GM18867 (cell line): ENCODE data around the gene CNST.
"Not testable (repeated sequence)": the region's sequence is repeated elsewhere in the genome, so short reads cannot be mapped to it uniquely, and the experiment has no call there.

Experiments
- ATAC-seq: cut with Tn5 transposase; IDR thresholded peaks from one replicate; pipeline ENCODE4 v1.9.1; 2021; ENCODE audit warnings: mild to moderate bottlenecking, moderate library complexity; ENCODE audit not compliant: unreplicated experiment

The CNST gene

DNA sequence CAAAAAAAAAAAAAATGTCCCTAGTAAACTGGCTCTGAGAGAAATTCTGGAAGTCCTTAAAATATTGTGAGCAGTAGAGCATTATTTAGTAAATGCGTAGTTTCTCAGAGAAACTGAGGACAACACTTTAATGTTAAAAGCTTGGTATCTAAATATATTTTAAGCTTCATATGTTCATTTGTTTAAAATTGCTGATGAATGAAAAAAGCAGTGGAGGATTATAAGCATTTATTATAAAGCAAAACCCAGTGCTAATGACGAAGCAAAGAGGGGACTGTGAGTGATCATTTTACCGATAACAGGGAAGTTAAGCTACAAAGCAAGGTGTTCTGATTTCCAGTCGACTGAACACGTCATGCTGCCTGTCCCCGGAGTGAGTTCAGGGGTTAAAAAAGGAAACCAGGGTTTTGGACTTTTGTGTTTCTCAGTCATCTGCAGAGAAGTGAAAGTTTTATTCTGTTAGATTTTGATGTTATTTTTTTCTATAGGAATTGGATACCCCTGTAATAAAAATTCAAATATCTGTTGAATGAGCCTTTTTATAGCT is 93.4 kb downstream of the CNST start:
- ATAC-seq, result no peak

DNA sequence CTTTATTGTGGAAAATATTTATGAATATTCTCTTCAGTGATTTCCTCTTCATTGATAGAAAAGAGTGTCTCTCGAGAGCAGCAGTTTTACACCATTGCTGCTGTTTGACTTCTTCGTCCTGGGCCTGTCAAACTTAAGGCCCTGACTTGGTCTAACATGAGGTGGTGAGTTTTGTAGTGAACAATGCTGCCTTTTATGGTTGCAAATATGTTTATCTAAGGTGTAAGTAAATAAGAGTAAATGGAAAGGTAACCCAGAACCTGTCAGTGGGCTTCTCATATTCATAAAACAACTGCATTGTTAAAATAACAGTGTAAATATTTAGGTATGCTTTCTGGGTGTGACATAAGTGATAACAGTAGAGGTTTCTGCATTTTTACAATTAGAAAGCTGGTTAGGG is 95.2 kb downstream of the CNST start:
- no peak for ATAC-seq

DNA sequence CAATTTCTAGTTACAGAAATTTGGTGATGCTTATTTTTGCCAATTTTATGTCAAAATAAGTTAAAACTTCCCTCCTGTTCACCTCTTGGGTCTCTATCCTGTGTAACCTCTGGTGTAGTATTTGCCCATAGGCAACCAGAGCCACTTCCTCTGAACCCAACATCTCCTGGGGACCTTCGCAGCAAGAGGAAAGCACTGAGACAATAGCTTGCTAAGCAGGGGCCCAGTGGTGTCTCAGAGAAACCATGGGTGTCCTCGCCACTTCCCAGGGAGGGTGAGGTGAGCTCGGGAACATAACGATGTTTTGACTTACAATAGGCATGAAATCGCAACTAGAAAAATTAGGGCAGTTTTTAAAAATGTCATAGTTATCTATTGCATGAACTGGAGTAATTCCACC is 101.5 kb downstream of the CNST start:
- no peak for ATAC-seq

DNA sequence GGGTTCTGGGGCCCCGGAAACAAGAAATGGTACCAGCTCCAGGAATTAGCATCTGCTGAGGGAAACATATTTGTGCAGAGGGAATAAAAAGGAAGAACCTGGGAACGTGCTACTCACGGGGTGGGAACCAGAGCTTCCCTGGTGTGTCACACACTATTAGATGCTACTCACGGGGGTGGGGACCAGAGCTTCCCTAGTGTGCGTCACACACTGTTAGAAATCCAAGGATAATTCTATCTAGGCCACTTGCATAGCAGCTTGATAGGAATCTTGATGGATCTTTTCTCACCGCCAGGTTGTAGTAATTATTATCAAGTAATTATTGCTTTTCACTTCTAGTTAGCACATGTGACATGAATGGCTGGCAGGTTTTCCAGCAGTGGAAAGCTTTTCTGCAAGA is 103.4 kb downstream of the CNST start:
- ATAC-seq, result no peak

DNA sequence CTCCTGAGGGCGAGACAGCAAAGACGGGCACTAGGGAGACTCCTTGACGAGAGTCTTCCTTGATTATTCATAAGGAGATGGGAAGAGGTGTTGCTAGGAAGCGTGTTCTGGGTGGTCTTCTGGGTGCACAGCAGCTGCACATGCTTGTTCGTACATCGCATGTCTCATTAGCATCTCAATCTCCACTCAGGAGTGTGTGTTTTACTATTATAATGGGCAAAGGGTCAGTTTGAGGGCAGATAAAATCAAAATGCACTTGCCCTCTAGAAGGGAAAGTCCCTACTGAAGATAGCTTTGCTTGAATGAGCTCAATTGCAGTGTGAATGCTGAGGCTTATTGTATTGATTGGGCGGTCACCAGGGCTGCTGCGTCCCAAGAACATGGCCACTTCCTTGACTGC is 107.8 kb downstream of the CNST start:
- ATAC-seq, result no peak

DNA sequence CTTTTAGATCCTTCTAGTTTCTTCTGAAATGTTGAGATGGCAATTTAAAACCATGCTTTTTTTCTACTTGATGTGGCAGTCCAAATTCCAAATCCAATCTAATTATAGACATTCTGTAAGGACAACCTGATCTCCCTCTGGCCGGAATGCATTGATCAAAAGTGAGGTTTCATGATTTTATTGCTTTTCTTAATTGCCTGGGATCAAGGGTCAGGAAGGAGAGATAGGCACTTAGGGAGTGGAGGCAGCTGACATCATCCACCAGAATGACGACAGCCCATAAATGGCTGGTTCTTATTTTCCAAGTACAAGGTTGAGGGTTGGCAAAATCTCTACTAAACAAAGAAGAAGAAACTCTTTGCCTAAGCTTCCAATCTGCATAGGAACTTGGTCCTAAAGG is 111.6 kb downstream of the CNST start:
- no peak for ATAC-seq

DNA sequence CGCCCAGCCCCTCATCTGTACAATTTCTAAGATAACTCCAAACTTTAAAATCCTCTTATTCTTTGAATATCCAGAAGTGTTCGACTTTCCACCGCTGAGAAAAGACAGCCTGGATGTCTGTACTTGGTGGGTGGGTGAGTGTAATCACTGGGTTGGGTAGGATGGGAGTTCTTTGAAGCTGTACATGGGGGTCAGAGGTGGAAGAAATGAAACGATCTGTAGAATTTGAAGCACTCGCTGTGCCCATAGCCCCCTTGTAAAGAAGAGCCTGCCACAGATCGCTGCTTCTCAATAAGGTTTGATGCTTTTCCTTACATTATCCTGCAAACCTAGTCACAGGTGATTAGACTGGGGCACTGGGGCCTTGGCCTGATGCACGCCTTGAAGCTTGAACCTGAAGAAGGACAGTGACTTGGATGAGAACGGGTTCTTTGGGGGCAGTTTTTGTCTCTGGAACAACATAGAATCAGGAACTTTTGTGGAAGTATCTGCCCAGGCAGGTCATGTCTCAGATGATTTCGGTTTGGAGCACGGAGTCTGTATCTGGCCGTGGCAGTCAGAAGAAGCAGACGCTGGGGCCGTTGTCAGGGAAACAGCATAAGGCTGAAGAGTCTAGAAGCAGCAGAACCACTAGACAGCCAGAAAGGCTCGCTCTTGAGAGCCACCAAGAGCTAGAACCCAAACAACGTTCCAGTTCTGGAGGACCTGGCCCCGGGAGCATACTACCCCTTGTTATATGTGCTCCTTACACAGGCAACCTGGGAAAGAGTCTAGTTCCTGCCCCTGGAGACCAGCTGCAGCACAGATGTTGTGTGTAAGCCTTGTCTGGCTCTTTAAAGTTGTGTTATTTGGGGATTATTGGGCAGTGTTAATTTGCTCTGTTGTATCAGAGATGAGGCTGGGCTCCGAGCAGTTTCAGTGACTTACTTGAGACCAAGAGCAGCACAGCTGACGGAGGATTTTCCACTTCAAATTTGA is 112.8 kb downstream of the CNST start:
- no peak for ATAC-seq

DNA sequence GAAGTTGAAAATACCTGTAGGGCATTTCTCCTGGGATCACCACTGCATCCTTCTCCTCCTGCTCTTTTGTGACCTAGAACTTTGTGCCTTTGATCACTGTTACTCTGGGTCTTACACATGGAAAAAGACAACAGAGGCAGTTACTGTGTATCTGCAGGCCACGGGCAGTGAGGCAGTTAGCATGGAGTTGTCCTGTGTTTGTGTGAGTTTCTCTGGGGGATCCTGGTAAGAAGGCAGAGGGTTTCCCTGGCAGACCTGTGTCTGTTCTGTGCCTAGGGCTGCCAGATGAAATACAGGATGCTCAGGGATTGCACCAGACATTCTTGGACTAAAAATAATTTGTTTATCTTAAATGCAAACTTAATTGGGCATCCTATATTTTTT is 113.5 kb downstream of the CNST start:
- no peak for ATAC-seq

DNA sequence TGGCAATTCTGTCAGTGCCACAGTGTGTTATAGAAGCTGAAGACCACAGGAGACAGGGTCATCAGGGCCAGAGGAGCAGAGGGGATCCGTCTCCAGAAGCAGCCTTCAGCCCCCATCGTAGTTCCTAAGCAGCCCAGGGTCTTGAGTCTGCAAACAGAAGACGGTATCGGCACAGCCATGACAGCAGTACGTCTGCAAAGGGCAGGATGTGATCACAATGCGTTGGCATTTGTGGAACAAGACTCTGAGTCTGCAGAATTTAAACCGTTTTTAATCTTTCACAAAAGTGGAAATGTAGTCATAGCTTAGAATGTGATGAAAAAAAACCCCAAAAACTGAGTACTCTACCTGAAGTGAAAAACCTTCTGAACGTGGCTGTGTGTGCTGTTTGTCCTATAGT is 113.9 kb downstream of the CNST start:
- no peak for ATAC-seq

DNA sequence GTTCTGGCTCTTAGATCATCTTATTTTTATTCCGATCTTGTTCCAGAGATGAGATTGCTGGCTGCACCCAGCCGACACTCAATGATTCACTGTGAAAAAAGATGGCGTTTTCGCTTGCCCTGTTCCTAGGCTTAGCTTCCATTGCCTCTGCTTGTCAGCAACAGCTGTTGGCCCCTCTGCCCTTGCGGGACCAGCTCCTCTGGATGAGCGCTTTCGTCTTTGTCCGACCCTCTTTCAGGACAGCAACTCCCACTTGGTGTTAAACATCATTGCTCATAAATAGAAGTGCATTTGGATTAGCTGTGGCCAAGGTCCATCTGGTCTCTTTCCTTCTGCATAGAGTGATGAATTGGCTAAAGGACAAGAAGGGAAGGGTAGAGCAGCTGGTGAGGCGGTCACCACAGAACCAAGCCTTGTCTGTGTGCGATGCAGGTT is 114.5 kb downstream of the CNST start:
- ATAC-seq, result no peak

DNA sequence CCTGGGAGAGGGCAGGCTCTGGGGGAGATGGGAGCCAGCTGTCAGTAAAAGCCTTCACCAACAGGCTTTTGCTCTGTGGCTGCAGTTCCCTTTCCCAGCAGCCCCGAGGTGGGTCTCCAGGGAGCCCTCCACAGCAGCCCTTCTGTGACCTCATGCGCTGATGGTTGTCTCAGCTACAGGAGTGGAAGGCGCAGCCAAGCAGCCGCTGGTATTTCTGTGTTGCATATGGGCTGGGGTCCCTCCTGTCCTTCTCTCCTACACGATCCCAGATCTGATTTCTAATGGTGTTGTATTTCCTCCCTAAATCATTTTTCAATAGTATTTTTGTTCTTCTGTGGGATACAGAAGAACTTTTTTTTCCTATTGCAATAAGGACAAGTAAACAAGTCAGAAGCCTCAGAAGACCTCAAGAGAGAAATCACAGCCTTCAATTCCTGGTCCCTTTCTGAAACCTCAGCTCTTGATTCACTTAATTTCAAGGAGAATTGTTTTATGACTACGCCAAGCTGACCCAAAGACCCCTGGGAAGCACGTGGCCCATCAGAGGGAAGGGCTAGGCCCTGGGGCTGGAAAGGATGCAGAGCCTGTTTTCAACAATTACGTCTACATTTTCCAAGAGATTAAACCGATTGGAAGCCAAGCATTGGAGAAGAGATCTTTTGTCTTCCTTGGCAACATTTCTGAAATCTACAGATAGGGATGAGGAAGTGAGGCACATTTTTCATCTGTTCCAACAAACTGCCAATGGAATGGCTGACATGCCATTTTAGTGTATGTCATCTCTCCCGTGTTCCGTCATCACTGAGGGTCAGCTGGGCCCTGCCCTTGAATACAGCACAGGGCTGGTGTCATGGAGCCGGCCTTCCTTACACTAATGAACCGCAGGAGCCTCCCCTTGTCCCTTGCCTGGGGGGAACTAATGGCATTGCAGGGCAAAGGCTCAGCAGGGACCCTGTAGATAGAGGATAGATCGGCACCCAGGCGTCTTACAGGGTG is 115.9 kb downstream of the CNST start:
- no peak for ATAC-seq

DNA sequence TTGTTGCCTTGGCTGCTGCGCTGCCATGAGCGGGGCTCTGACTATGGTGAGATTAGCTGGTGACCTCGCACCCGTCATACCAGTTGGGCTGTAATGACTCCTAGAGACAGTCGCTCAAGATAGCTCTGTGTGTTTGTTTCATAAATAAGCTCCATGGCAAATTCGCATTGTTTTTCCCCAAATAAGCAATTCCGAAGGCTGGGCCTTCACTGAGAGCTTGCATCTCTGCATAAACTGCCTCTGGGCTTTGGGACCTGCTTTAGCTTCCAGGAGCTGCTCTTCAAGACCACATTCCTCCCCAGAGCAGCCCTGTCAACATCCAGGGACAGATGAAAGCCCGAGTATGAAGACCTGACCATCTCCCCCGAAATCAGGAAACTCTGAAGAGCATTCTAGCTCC is 117.3 kb downstream of the CNST start:
- ATAC-seq, result no peak

DNA sequence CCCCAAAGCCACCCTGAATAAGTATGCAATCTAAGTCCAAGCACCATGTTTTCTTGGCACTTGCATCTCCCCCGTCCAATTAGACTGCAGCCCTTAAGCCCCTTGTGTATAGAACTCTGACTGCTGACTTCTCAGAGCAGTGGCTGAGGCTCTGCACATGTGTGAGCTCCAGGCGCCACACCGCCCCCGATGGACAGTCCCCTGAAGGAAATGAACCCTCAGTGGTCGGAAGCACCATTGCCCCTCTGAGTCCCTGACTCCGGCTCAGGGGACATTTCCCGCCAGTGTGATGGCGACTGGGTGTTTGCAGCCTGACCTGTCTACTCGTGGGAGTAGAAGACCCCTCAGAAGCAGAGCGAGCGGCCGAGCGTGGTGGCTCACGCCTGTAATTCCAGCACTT is 120.7 kb downstream of the CNST start:
- no peak for ATAC-seq

DNA sequence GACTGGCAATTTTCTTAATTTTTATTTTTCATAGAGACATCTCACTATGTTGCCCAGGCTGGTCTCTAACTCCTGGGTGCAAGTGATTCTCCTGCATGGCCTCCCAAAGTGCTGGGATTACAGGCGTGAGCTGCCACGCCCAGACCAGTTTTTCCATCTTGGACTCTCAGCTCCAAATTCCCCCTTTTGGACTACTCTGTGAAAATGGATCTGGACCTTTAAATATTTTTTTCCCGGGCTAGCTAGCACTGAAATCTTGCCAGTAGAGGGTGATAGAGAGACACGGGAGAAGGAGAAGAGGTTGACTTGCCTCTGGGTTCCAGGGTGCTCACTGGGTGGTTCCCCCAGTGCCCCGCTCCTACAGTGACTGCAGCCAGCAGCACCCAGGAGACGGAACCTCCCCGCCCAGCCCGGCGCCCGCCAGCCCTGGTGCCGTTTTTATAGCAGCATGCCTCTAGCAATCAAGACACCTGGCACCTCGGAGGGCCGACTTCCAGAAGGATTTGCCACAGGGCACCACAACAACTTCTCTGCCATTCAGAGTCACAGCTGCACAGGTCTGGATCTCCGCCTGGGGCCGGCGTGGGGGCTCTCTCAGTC is 123.3 kb downstream of the CNST start:
- peak; percentile 97 for ATAC-seq

DNA sequence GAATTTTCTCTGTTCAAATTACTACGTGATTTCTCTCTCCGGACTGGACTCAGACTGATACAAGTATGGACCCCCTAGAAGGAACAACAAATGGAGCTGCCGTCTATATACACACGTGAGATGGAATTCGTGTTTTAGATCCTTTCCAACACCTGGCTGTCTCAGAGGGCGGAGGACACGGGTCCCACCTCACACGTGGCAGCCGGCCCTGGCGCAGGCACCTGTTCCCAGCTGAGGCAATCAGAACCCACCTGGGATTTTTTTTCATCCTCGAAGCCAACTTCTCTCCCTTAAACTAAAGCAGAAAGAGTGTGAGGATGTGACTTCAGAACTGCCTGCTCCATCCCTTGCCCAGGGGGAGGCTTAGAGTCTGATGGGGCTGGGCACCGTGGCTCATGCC is 123.8 kb downstream of the CNST start:
- ATAC-seq, result no peak

DNA sequence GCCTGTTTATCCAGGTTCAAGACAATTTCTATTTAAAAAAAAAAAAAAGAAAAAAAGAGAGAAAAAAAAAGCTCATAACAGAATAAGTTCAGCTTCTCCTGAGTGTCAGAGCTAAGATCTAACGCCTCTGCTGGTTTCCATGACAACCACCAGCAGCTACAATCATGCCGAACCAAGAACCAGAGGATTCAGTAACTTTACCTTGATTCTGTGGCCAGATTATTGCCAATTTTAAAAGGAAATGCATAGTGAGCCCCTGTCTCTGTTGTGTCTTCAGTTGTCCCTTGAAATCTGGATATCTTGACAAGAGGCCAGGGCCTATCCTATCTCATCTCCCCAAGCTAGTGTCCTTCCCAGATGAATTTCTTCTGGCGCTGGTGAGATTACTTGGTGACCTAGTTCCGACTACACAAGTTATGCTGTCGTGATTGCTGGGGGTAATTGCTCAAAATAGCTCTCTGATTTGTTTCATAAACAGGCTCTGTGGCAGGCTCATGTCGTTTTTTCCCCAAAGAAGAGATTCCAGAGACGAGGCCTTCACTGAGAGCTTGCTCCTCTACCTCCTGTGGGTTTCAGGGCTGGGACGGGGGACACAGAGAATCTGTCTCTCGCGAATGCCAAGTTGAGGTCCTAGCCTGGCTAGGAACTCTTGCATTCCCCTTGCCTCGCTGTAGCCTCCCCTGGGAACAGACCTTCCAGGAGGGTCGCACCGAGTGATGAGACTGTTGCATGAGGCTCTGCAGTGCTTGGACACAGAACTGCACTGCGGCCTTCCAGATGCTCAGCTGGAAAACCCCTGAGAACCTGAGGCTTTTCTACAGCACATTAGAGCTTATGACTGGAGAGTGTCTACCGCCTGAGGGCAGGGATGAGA is 125.6 kb downstream of the CNST start:
- no peak for ATAC-seq

DNA sequence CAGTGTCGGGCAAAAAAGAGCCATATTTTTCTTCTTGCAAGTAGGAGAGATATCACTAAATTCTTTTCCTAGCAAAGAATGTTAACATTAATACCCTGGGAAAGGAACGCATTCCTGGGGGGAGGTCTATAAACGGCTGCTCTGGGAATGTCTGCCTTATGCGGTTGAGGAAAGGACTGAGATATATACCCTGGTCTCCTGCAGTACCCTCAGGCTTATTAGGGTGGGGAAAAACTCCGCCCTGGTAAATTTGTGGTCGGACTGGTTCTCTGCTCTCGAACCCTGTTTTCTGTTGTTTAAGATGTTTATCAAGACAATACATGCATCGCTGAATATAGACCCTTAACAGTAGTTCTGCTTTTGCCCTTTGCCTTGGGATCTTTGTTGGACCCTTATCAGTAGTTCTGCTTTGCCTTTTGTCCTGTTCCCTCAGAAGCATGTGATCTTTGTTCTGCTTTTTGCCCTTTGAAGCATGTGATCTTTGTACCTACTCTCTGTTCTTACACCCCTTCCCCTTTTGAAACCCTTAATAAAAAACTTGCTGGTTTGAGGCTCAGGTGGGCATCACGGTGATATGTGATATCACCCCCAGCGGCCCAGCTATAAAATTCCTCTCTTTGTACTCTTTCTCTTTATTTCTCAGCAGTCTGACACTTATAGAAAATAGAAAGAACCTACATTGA is 128.1 kb downstream of the CNST start:
- ATAC-seq, result not testable (repeated sequence)

DNA sequence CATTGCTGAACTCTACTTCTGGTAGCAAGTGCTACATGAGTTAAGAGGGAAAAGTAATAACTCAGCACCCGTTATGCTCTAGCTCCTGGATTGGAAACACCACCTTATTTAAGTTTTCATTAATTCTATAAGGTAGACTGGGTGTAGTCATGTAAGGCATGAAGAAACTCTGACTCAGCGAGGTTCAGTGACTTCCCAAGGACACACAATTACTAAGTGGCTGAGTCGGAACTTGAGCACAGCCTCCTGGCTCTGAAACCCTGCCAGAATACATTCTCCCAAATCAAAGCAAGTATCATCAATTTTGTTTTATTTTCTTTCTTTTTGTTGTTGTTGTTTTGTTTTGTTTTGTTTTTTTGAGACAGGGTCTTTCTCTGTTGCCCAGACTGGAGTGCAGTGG is 128.9 kb downstream of the CNST start:
- ATAC-seq, result no peak

DNA sequence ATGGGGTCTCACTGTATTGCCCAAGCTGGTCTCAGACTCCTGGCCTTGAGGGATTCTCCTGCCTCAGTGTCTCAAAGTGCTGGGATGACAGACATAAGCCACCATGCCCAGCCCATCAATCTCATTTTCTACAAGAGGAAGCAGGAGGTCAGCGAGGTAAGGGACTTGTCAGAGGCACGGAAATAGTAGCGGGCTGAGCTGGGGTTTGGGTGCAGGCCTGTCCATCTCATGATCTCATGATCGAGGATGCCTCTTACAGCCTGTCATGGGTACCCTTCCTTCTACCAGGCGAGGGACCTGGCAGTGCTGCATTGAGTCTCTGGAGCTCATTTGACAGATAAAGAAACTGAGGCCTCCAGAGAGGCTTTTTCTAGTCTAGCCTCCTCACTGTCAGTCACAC is 129.4 kb downstream of the CNST start:
- no peak for ATAC-seq
